ENCODE results near the gene BAK1.

GRCh38 chr6:33606642-33607041, 26.6 kb upstream of the BAK1 start:
- TF ChIP-seq CTCF (IDR thresholded peaks at IDR 0.05; ENCODE audit: poor library complexity), result no peak
- no peak for TF ChIP-seq EZH2 (IDR thresholded peaks at IDR 0.05; ENCODE audit: borderline replicate concordance)
- TF ChIP-seq EZH2phosphoT487 (IDR thresholded peaks at IDR 0.05; ENCODE audit: low read depth, severe bottlenecking, unreplicated experiment), result no peak

All from hepatocyte (in vitro differentiated cells).